Activated CD4-positive, alpha-beta T cell treated with anti-CD3 and anti-CD28 coated beads, Interleukin-2, amount 10 ng/mL, durations not matched to agents 24 days and 14 days (primary cell): Measurements from ENCODE around the gene SLC25A10. TPM values are rescaled to one million over a fixed set of nuclear protein-coding genes. Genes with fewer than 3 reads are reported as not detected.
"Not testable (repeated sequence)": the region's sequence is repeated elsewhere in the genome, so short reads cannot be mapped to it uniquely, and the experiment has no call there.

Source experiments
- DNase-seq: peaks from one replicate; pipeline ENCODE4 v3.0.0; 2022
- H3K27ac Mint-ChIP-seq: one replicate; pipeline ENCODE4 v1.8.0; 2022; ENCODE audit warnings: mild to moderate bottlenecking, mixed read lengths
- H3K27me3 Mint-ChIP-seq: one replicate; pipeline ENCODE4 v1.8.0; 2022; ENCODE audit warnings: mixed read lengths
- H3K36me3 Mint-ChIP-seq: one replicate; pipeline ENCODE4 v1.8.0; 2022; ENCODE audit warnings: low read depth, mild to moderate bottlenecking, mixed read lengths
- H3K4me1 Mint-ChIP-seq: one replicate; pipeline ENCODE4 v1.8.0; 2021; ENCODE audit warnings: mixed read lengths
- H3K4me3 Mint-ChIP-seq: one replicate; pipeline ENCODE4 v1.8.0; 2022; ENCODE audit warnings: mild to moderate bottlenecking, moderate library complexity, mixed read lengths
- H3K9me3 Mint-ChIP-seq: one replicate; pipeline ENCODE4 v1.8.0; 2021; ENCODE audit warnings: mixed read lengths
- intact Hi-C: fragments of 100-400 bp; cut with micrococcal nuclease; formaldehyde crosslinking; loops from one replicate; pipeline ENCODE4 v1.15.1; 2023
- total RNA-seq: library from RNA; stranded (reverse); gene quantifications from 2 replicates; pipeline ENCODE4 v1.2.3, GENCODE V29; 2022

The SLC25A10 gene, protein sequence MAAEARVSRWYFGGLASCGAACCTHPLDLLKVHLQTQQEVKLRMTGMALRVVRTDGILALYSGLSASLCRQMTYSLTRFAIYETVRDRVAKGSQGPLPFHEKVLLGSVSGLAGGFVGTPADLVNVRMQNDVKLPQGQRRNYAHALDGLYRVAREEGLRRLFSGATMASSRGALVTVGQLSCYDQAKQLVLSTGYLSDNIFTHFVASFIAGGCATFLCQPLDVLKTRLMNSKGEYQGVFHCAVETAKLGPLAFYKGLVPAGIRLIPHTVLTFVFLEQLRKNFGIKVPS
- total RNA-seq: 48.6 and 52.7 TPM in 2 replicates

DNA sequence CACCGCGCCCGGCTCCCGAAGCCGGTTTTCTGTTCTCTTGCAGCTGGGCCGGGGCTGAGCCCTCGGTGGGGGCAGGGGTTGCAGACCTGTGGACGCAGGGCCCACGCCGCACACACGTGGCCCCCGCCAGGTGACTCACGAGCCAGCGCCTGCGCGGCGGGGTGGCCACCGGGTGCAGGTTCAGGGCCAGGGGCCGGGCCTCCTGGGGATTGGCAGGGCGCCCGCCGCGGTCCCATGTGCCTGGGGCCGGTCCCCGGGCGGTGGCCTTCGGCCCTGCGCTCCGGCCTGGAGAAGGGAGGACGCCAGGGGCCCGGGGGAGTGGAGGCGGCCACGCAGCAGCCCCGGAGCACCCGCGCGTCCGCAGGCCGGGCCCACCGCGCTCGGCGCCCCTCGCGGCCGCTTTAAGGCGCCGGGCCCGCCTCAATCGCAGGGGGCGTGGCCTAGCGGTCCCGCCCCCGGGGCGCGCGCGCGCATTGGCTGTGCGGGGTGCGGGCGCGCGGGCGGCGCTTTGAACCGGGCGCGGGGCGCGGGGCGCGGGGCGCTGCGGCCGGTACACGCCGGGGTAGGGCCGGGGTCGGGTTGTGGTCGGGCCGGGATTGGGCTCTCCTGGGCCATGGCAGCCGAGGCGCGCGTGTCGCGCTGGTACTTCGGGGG, at the start of gene SLC25A10:
Gene SLC25A10, plus strand, starts transcription at position 471 of the 654 bp plus-strand sequence. Its CDS starts 143 bp downstream, at position 614.
- Mint-ChIP-seq H3K4me3 (peak within 1 kb of the TSS; percentile 91), H3K27ac (peak within 1 kb of the TSS; percentile 89), H3K4me1 (peaks cover 14% of the 10 kb centered on the region), H3K27me3 (no peaks in the 10 kb centered on the region), H3K9me3 (no peaks in the 10 kb centered on the region), H3K36me3 (peaks cover 11% of the 10 kb centered on the region)
- DNase-seq: peak; percentile 95
- intact Hi-C loops: loop anchor here (1.0 to 2.0 kb wide), 2 partner anchors 9 to 29 kb away; partner anchors contain the start of genes ARL16 and MRPL12

DNA sequence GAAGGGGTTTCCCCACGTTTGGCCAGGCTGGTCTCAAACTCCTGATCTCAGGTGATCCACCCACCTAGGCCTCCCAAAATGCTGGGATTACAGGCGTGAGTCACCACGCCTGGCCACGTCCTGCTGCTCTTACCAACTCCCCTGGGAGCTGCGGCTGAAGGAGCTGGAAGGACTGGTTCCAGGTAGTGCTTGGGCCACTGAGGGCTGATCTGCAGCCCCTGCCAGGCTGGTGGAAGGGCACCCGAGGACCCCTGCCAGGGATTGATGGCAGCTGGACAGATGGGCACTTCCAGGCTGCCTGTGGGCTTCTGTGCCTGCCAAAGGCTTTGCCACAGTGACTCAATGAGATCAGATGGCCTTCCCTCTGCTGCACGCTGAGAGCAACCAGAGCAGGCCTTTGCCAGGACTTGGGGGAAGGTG, 48.0 kb upstream of the SLC25A10 start:
- Mint-ChIP-seq H3K27me3 (no peaks in the 10 kb centered on the region), H3K27ac (peak overlapping the region; percentile 71), H3K4me1 (peaks cover 30% of the 10 kb centered on the region), H3K9me3 (no peaks in the 10 kb centered on the region), H3K4me3 (peak overlapping the region; percentile 51), H3K36me3 (peaks cover 32% of the 10 kb centered on the region)
- DNase-seq: no peak
- intact Hi-C loops: no loop called here

DNA sequence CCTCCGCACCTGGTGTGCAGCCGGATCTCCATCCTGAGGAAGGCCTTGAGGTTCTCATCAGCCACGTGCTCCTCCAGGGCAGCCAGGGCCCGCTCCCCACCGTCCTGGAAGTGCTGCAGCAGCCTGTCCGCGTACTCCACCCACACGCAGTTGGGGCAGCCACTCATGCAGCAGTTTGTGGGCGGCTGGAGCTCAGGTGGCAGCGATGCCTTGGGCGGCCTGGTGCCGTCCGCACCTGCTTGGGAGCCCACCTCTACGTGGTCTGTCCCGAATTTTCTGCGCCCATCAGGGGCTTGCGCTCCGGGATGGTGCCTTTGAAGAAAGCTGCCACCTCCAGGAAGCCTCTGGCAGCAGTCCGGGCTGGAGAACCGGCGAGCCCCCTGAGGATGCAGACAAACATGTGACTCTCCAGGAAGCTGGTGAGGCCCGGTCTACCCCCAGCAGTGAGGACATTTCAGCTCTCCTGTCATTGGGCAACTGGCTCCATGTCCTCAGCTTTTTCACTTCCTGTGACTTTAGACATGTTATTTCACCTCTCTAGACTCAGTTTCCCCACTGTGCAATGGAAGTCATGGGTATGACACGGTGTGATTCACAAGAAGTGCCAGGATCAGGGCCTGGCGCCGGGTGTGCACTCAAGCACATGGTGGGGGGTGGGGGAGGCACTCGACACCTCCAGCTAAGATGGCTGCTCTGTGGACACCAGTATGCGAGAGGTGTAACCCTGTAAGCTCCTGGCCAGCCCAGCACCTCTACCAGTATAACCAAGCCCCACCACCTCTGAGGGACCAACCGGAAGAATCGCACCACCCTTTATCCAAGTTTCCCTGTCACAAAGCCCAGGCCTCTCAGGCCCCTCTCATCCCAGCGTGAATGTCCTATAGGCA, 46.6 kb upstream of the SLC25A10 start:
- peak; percentile 79 for DNase-seq
- peaks cover 33% of the 10 kb centered on the region for H3K4me1 Mint-ChIP-seq
- H3K9me3 Mint-ChIP-seq: no peaks in the 10 kb centered on the region
- intact Hi-C loops: loop anchor here (1.0 kb wide), 2 partner anchors 18 to 28 kb away; partner anchors contain the start of genes ARL16, NPLOC4 and TSPAN10
- H3K27ac Mint-ChIP-seq: peak overlapping the region; percentile 97
- H3K4me3 Mint-ChIP-seq: peak overlapping the region; percentile 93
- H3K36me3 Mint-ChIP-seq: peaks cover 44% of the 10 kb centered on the region
- H3K27me3 Mint-ChIP-seq: no peaks in the 10 kb centered on the region

DNA sequence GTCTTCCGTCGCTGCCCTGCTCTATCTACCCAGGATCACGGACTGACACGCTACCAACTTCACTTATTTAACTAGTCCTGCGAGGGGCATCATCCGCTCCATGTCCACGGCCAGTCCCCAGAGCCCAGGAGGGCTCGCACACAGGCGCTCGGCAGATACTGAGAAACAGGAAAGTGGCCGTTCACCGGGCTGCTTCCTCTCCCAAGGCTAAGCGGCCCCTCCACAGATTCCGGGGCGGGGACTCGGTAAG, 46.1 kb upstream of the SLC25A10 start:
- Mint-ChIP-seq H3K4me3 (peak overlapping the region; percentile 93), H3K36me3 (peaks cover 45% of the 10 kb centered on the region), H3K27me3 (no peaks in the 10 kb centered on the region), H3K9me3 (no peaks in the 10 kb centered on the region), H3K27ac (peak overlapping the region; percentile 97), H3K4me1 (peaks cover 33% of the 10 kb centered on the region)
- intact Hi-C loops: loop anchor here (1.0 kb wide), 2 partner anchors 17 to 29 kb away; partner anchors contain the start of genes ARL16, NPLOC4 and TSPAN10
- no peak for DNase-seq

DNA sequence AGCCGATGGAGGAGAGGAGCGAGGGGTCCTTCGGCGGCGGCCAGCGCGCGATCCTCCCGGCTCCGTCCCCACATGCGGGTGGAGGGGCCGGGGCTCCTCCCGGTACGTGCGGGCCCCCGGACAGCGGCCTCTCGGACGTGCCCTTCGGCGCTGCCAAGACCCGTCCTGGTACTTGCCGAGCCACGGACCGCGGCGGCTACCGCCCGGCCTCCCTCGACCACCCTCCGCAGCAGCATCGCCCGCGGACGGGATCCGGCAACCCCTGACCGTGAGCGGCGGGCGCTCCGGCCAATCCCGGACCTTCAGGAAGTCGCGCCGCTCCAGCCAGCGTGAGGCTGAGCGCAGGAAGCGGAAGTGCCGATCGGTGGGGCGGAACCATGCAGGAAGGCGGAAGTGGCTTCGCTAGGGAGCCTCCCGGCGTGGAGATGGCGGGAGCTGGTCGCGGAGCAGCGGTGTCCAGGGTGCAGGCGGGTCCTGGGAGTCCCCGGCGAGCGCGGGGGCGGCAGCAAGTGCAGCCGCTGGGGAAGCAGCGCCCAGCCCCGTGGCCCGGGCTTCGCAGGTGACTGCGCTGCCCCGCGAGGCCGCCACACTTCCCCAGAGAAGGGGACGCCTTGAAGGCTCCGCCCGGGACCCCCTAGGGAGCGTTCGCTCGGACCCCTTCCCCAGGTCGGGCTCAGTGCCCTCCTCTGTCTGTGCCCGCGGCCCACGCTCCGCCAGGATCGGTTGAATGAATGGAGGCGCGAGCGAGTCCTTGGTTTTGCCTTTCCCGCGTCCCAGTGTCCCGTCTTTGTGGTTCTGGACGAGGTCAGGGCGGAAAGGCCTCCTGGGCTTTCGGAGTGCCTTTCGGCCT, 45.5 kb upstream of the SLC25A10 start, which contains the start of the genes CCDC137 and OXLD1:
Gene CCDC137, plus strand, starts transcription at position 396 of the 850 bp plus-strand sequence. Its CDS starts 30 bp downstream, at position 426.
Gene OXLD1, minus strand, starts transcription at position 264 of the 850 bp plus-strand sequence. Its CDS starts 28 bp downstream, at position 236.
- H3K9me3 Mint-ChIP-seq: no peaks in the 10 kb centered on the region
- no peaks in the 10 kb centered on the region for H3K27me3 Mint-ChIP-seq
- peak within 1 kb of the TSS; percentile 97 for H3K27ac Mint-ChIP-seq
- H3K4me1 Mint-ChIP-seq: peaks cover 33% of the 10 kb centered on the region
- H3K4me3 Mint-ChIP-seq: peak within 1 kb of the TSS; percentile 93
- intact Hi-C loops: loop anchor here (1.0 kb wide), 2 partner anchors 17 to 29 kb away; partner anchors contain the start of genes ARL16, NPLOC4 and TSPAN10
- H3K36me3 Mint-ChIP-seq: peaks cover 48% of the 10 kb centered on the region
- peak; percentile 98 for DNase-seq

DNA sequence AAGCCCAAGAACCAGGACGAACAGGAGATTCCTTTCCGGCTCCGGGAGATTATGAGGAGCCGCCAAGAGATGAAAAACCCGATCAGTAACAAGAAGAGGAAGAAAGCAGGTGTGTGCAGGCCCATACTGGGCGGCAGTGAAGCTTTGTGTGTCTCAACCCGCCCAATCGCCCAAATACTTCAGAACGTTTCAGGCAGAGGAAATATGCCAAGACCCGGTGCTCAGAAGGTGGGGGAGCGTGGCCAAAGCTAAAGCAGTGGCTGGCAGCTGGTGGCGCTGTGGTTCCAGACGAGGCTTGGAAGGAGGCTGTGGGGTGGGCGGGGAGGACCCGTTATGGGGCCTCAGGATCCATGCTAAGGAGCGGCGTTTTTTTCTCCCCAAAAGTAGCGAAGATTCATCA, 44.3 kb upstream of the SLC25A10 start:
- Mint-ChIP-seq H3K4me1 (peaks cover 30% of the 10 kb centered on the region), H3K27ac (peak overlapping the region; percentile 69), H3K9me3 (no peaks in the 10 kb centered on the region)

DNA sequence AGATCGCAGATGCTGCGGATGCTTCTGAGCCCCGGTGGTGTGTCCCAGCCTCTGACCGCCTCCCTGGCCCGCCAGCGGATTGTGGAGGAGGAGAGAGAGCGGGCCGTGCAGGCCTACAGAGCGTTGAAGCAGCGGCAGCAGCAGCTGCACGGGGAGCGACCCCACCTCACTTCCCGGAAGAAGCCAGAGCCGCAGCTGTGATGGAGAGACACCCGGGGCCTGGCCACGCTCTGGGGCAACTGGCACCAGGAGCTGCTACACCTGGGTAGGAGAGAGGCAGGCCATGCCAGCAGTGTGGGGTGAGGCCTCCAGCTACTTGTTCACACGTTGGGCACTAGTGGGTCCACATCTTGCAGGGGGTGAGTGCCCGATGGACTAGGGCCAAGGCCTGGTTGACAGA, 39.6 kb upstream of the SLC25A10 start:
- no peak for DNase-seq
- Mint-ChIP-seq H3K9me3 (no peaks in the 10 kb centered on the region), H3K4me1 (peaks cover 13% of the 10 kb centered on the region), H3K27me3 (no peaks in the 10 kb centered on the region), H3K36me3 (peaks cover 40% of the 10 kb centered on the region), H3K4me3 (no peak overlapping the region), H3K27ac (peak overlapping the region; percentile 58)
- intact Hi-C loops: no loop called here

More for the DNA sequence above, 44.3 kb upstream of the SLC25A10 start:
- Mint-ChIP-seq H3K27me3 (no peaks in the 10 kb centered on the region), H3K4me3 (peak overlapping the region; percentile 93), H3K36me3 (peaks cover 53% of the 10 kb centered on the region)
- no peak for DNase-seq
- intact Hi-C loops: no loop called here

DNA sequence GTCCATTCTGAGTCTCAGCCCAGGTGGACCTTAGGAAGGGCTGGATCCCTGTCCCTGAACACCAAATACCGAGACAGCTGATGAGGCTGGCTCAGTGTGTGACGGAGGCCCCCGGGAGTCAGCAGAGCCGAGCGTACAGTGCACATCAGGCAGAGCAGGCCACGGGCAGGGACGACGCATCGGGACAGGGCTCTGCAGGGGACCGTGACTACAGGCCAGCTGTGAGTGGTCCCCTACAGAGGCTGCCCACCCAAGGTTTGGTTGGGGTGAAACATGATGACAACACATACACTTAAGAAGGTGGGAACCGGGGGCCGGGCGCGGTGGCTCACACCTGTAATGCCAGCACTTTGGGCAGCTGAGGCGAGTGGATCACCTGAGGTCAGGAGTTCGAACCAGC, 39.1 kb upstream of the SLC25A10 start:
- no peak for DNase-seq
- H3K36me3 Mint-ChIP-seq: peaks cover 35% of the 10 kb centered on the region
- no peaks in the 10 kb centered on the region for H3K27me3 Mint-ChIP-seq
- no peak overlapping the region for H3K4me3 Mint-ChIP-seq
- H3K27ac Mint-ChIP-seq: no peak overlapping the region
- intact Hi-C loops: no loop called here
- no peaks in the 10 kb centered on the region for H3K9me3 Mint-ChIP-seq
- peaks cover 8% of the 10 kb centered on the region for H3K4me1 Mint-ChIP-seq

DNA sequence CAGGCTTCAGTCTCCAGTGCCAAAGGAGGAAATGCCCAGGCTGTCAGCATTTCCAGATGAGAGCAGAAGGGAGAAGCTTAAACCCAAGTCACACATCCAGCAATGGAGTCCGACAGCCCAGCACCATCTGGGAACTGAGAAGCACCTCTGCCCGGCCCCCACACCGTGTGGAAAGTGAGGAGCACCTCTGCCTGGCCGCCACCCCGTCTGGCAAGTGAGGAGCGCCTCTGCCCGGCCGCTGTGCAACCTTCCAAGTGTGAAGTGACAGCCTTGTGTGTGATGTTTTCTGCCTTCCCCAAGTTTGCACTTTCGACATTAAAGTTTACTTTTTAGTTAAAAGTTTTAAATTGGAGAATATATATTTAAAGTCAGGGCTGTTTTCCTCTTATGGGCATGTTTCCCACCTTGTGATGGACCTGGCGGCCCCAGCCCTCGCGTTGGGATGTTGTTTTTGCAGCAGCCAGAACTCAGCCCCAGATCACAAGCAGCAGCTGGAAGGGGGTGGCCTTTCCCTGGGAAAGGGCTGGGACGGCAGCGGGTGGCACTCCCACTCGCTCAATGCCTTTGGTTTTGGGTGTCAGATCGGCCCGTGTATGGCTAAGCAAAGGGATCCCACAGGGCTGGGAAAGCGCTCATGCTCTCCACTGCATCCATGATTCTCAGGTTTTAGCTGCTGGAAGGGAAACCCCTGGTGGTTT, 38.4 kb upstream of the SLC25A10 start:
- H3K4me3 Mint-ChIP-seq: no peak overlapping the region
- peaks cover 29% of the 10 kb centered on the region for H3K36me3 Mint-ChIP-seq
- H3K9me3 Mint-ChIP-seq: no peaks in the 10 kb centered on the region
- H3K27me3 Mint-ChIP-seq: no peaks in the 10 kb centered on the region
- intact Hi-C loops: no loop called here
- no peak overlapping the region for H3K27ac Mint-ChIP-seq
- peaks cover 3% of the 10 kb centered on the region for H3K4me1 Mint-ChIP-seq
- no peak for DNase-seq

DNA sequence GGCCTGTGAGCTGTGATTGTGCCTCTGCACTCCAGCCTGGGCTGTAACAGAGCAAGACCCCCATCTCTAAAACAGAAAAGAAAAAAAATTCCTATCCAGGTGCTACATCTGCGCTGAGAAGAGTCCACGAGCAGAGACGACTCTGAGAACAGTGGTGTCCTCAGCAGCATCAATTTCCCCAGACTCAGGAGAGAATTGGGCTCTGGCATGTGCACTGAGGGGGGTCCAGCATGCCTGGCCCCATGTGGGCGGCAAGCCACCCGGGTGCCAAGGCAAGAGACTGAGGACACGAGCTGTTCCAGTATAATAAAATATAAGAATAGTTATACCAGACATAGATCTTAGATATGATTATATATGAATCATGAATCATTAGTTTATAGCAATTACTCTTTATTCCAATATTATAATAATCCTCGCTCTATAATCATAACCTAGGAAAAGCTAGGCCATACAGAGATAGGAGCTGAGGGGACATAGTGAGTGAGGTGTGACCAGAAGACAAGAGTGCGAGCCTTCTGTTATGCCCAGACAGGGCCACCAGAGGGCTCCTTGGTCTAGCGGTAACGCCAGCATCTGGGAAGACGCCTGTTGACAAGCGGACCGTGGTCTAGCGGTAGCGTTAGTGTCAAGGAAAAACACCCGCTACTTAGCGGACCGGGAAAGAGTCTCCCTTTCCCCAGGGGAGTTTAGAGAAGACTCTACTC, 36.4 kb upstream of the SLC25A10 start:
- DNase-seq: peak; percentile 78
- H3K27ac Mint-ChIP-seq, H3K4me1 Mint-ChIP-seq, H3K9me3 Mint-ChIP-seq, H3K27me3 Mint-ChIP-seq, intact Hi-C loops, H3K4me3 Mint-ChIP-seq: not testable (repeated sequence)
- peaks cover 20% of the 10 kb centered on the region for H3K36me3 Mint-ChIP-seq

DNA sequence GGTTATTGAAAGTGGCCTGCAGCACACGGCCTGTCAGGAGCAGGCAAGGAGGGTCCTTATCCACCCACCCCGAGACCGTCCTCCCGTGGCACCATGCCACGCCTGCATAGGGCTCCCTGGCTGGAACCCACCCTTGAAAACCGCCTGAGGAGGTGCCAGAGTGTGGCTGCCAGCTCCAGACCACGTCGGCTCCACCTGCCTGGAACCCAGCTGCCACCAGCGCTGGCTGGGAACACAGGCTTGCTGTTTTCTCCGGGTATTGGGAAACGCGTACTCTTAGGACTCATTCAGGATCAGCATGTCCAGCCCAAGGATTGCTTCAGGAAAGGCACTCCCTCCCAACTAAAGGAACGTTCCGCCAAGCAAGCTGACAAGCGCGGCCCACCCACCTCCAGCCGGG, 35.2 kb upstream of the SLC25A10 start:
- DNase-seq: no peak
- H3K4me1 Mint-ChIP-seq: no peaks in the 10 kb centered on the region
- intact Hi-C loops: no loop called here
- no peaks in the 10 kb centered on the region for H3K27me3 Mint-ChIP-seq
- no peak overlapping the region for H3K27ac Mint-ChIP-seq
- no peak overlapping the region for H3K4me3 Mint-ChIP-seq
- peaks cover 22% of the 10 kb centered on the region for H3K36me3 Mint-ChIP-seq
- no peaks in the 10 kb centered on the region for H3K9me3 Mint-ChIP-seq

DNA sequence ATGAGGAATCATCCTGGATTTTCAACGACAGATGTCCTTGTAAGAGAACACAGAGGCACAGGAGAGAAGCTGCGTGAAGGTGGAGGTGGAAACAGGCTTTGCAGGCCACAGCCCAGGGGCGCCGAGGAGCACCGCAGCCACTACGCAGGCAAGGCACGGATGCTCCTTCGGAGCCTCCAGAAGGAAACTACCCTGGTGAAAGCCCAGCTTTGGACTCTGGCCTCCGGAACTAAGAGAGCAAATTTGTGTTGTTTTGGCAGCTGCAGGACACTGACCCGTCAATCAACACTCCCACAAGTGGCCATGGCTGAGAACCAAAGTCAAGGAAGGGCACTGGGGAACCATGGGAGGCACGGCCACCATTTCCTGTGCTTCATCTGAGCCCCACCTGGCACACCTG, 31.9 kb upstream of the SLC25A10 start:
- Mint-ChIP-seq H3K9me3 (no peaks in the 10 kb centered on the region), H3K27ac (no peak overlapping the region), H3K4me1 (peaks cover 14% of the 10 kb centered on the region)

More for the DNA sequence above, 31.9 kb upstream of the SLC25A10 start:
- no peak overlapping the region for H3K4me3 Mint-ChIP-seq
- intact Hi-C loops: no loop called here
- no peak for DNase-seq
- peaks cover 20% of the 10 kb centered on the region for H3K36me3 Mint-ChIP-seq
- peaks cover 2% of the 10 kb centered on the region for H3K27me3 Mint-ChIP-seq
